Measurements from ENCODE around the gene ING4. TPM values are rescaled to one million over a fixed set of nuclear protein-coding genes. Genes with fewer than 3 reads are reported as not detected.
"Not testable (repeated sequence)": the region's sequence is repeated elsewhere in the genome, so short reads cannot be mapped to it uniquely, and the experiment has no call there.

ING4 gene
- 10 to 100 TPM in 3 of 4 donors, 1 to 10 TPM in 1; 8.3 to 37.0 (median 26.9) TPM for total RNA-seq

GRCh38 chr12:6662906-6663742 lies at the start of gene ING4:
ING4 (minus strand) TSS chr12:6663119; CDS start chr12:6663101, 18 bp downstream.
- Histone ChIP-seq H3K27me3 (no peaks in the 10 kb centered on the region), H3K9me3 (no peaks in the 10 kb centered on the region), H3K27ac (peak within 1 kb of the TSS; percentile 80 to 90 (median 86)), H3K4me3 (peak within 1 kb of the TSS; percentile 68 to 89 (median 76)), H3K4me1 (peaks cover 7 to 20% (median 8%) of the 10 kb centered on the region in 3 donors), H3K36me3 (peaks cover 11 to 36% (median 12%) of the 10 kb centered on the region in 3 donors)
- intact Hi-C loops (cut with DNase I) = loop anchor here (10.0 kb wide), 1 partner anchor 48 kb away; no protein-coding TSS in a partner anchor
- whole genome bisulfite sequencing, 2 donors = 2% methylated on average over 32 to 37 of the region's 37 CpGs
- DNase-seq = peak; percentile 93
- TF ChIP-seq CTCF (IDR thresholded peaks at IDR 0.05) (peak in 1 of 6 experiments; percentile 19), POLR2A (IDR thresholded peaks at IDR 0.05) (peak in 1 of 4 donors; percentile 30)

- no peak for TF ChIP-seq CTCF (IDR thresholded peaks at IDR 0.05)
- DNase-seq = no peak
- WGBS, 2 donors = 67 to 80% methylated on average over 7 of the region's 16 CpGs
- intact Hi-C loops (cut with DNase I) = no loop called here
- no peaks in the 10 kb centered on the region for H3K4me1 ChIP-seq
- H3K36me3 ChIP-seq = no peaks in the 10 kb centered on the region
- H3K9me3 ChIP-seq = no peaks in the 10 kb centered on the region
- H3K27me3 ChIP-seq = peaks cover 0 to 92% (median 0%) of the 10 kb centered on the region in 4 donors
- no peak overlapping the region for H3K27ac ChIP-seq
- H3K4me3 ChIP-seq = no peak overlapping the region
Measured at GRCh38 chr12:6708960-6709394, 46.1 kb upstream of the ING4 start.

GRCh38 chr12:6708351-6708750 lies 45.4 kb upstream of the ING4 start:
- H3K9me3 ChIP-seq; intact Hi-C loops (cut with DNase I); H3K4me3 ChIP-seq; H3K27ac ChIP-seq; DNase-seq; H3K4me1 ChIP-seq; H3K36me3 ChIP-seq: not testable (repeated sequence)
- WGBS, 2 donors = no CpG with 5 or more reads among the region's 21 CpGs
- peaks cover 0 to 94% (median 0%) of the 10 kb centered on the region in 4 donors for H3K27me3 ChIP-seq

GRCh38 chr12:6703631-6704030 lies 40.7 kb upstream of the ING4 start:
- peaks cover 5 to 98% (median 17%) of the 10 kb centered on the region in 4 donors for H3K27me3 ChIP-seq
- H3K4me1 ChIP-seq = peaks cover 11 to 18% (median 15%) of the 10 kb centered on the region in 3 donors
- no peak for TF ChIP-seq POLR2A (IDR thresholded peaks at IDR 0.05)
- no peak for TF ChIP-seq CTCF (IDR thresholded peaks at IDR 0.05)
- no peaks in the 10 kb centered on the region for H3K9me3 ChIP-seq
- intact Hi-C loops (cut with DNase I) = no loop called here
- no peak for DNase-seq
- 9 to 10% methylated on average over 6 to 10 of the region's 10 CpGs for WGBS, 2 donors
- no peaks in the 10 kb centered on the region for H3K36me3 ChIP-seq
- H3K4me3 ChIP-seq = no peak overlapping the region
- no peak overlapping the region for H3K27ac ChIP-seq

- Histone ChIP-seq H3K4me3 (peak overlapping the region in 3 of 4 donors; percentile 34 to 68 (median 53)), H3K9me3 (no peaks in the 10 kb centered on the region), H3K36me3 (no peaks in the 10 kb centered on the region), H3K27me3 (peaks cover 5 to 100% (median 21%) of the 10 kb centered on the region in 4 donors), H3K27ac (no peak overlapping the region), H3K4me1 (peaks cover 11 to 18% (median 15%) of the 10 kb centered on the region in 3 donors)
- no peak for DNase-seq
- whole genome bisulfite sequencing, 2 donors = 26 to 56% methylated on average over 3 to 11 of the region's 13 CpGs
- intact Hi-C loops (cut with DNase I) = no loop called here
- no peak for TF ChIP-seq CTCF (IDR thresholded peaks at IDR 0.05)
- no peak for TF ChIP-seq POLR2A (IDR thresholded peaks at IDR 0.05)
Measured at GRCh38 chr12:6701078-6701768, 38.3 kb upstream of the ING4 start.

All from esophagus squamous epithelium (tissue), 5 donors.